Iris pigment epithelial cell (primary cell): ENCODE data around the gene ALDH4A1.
A peak's percentile ranks its signal among the peaks of the same experiment; 100 is the strongest.
"Not testable (repeated sequence)": the region's sequence is repeated elsewhere in the genome, so short reads cannot be mapped to it uniquely, and the experiment has no call there.

Source experiments
- DNase-seq: peaks from one replicate; pipeline ENCODE4 v3.0.0-alpha.2; 2011; ENCODE audit warnings: low read depth

Gene ALDH4A1

DNA sequence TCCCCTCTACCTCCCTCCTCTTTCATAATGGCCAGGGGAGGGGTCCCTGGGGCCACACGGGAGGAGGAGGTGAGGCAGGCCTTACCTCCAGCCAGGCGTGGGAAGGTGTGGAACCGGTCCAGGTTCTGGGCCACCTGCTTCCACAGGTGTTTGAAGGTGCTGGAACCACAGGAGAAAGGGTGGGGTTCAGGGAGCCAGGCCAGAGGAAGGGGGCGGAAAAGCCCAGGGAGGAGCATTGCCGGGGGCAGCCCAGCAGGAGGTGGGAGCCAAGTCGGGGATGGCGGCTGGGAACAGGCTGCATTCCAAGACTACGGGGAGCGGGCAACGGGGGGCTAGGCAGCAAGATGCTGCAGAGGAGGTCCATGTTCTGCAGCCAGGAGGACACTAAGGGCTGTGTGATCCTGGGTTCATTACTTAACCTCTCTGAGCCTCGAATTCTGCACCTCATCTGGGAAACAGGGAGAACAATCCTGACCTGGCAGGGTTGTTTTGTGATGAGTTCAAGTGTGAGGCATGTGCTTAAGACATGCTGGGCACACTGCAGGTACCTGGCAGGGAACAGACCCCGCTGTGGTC is 23.1 kb downstream of the ALDH4A1 start:
- DNase-seq, result no peak

DNA sequence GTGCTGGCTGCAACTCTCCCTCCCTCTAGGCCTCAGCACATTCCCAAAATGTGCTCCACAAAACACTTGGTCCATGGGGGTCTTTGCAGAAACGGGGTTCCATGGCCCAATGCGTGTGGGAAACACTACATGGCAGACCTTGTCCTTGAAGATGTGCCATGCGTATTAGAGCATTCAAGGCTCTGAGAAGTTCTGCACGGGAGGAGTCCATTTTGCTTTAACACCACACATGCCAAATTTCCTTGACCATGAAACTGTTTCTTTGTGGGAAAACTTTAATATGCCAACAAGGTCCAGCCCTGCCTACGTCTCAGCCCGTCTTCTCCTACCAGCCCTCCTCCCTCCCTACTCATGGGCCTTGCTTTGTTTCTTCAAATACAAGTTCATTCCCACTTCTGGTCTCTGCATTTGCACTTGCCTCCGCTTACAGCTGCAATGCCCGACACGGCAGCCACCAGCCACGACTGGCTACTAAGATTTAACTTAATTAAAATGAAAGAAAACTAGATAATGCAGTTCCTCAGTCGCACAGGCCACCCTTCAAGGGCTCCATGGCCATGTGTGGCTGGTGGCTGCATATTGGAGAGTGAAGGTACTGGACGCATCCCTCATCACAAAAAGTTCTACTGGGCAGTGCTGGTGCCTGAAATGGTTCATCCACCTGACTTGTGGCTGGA is 23.7 kb downstream of the ALDH4A1 start:
- DNase-seq, result no peak

DNA sequence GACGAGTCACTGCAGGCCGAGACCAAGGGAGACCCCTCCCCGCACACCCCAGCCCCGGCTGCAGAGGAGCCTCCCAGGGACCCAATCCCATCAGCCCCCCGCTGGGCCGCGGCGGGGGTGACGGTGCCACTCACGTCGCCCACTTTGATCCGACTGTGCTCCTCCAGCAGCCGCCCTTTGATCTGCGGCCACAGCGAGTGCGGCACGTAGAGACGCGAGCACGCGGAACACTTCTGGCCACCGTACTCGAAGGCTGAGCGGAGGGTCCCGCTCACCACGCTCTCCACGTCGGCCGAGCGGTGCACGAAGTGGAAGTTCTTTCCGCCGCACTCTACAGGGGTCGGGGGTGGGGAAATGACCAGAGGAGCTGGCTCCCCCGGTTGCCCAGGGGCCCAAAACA is 25.1 kb downstream of the ALDH4A1 start:
- DNase-seq, result no peak

DNA sequence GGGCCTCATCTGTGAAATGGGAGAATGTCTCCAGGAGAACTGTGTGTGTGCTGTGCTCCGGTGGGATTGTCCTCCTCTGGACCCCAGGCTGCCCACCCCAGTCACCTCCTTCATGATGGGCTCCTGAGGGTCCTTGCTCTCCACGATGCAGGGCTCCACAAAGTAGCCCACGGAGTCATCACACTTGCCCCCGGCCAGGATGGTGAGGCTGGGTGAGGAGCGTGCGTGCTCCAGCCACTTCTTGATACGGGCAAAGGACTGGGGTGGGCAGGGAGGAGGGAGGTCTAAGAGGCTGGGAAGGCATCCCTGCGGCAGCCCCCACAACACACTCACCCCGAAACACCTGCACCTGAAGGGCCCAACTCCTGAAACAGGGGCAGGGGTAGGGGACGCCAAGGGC is 26.1 kb downstream of the ALDH4A1 start:
- DNase-seq, result no peak

DNA sequence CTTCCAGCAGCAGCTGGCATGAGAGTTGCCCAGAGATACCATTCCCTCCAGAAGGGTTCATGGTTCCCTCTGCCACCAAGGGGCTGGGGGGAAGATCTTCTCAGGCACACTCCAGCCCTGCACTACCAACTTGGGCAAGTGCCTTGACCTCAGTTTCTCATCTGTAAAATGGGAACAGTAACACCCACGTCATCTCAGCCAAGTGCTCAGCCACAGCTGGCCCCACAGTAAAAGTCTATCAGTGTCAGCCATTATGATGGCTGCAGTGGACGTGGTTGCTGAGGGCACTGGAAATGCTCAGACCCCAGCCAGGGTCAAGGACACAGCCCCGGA is 26.6 kb downstream of the ALDH4A1 start:
- DNase-seq, result no peak

- peak; percentile 85 for DNase-seq
Observed at GRCh38 chr1:18875107-18875795, 27.1 kb downstream of the ALDH4A1 start.

DNA sequence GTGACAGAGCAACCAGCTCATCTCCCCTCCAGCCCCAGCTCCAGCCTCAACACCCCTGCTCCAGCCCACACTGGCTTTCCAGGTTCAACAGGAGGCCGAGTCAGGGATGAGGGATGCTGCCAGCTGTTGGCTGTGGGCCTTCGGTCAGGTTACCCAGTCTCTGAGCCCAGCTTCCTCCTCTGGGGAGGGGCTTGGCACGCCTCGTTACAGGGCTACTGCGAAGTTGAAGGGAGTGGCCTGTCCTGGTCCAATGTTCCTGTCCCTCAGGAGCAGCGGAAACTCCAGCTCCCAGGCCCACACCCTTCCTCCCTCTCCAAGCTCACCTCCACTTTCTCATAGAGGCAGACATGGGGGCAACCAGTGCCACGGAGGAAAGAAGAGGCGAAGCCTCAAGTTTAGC is 27.8 kb downstream of the ALDH4A1 start:
- DNase-seq, result no peak

DNA sequence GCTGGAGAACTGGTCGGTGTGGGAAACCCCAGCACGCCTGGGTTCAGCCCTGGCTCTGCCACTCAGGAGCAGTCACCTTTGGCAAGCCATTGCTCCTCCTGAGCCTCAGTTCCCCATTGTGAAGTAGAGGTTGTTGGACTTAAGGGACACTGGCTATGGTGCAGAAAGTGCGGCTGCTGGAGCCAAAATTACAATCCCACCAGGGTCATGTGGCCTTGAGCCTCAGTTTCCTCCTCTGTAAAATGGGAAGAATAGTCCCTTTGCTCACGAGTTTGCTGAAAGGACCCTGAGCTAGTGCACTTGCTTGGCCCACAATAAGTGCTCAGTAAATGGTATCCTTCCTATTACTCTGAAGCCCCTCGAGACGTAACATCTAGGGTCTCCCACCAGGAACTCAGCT is 28.3 kb downstream of the ALDH4A1 start:
- no peak for DNase-seq

- DNase-seq, result no peak
Observed at GRCh38 chr1:18872071-18872611, 30.2 kb downstream of the ALDH4A1 start.

- DNase-seq, result no peak
Observed at GRCh38 chr1:18871401-18872070, 30.8 kb downstream of the ALDH4A1 start.

DNA sequence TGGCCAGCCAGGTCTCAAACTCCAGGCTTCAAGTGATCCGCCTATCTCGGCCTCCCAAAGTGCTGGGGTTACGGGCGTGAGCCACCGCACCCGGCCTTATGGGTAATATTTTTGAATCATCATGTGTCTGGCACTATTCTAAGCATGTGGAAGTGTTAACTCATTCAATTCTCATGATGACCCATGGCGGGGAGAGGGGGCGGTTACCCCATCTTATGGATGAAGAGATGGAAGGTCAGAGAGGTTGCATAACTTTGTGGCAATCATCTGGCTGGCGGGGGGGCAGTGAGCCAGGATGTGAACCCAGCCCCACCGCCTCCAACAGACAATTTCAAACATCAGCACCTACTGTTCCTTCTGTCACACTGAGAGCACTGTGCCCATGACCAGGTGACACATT is 31.4 kb downstream of the ALDH4A1 start:
- DNase-seq, result no peak

GRCh38 chr1:18870595-18870865 is 31.8 kb downstream of the ALDH4A1 start:
- not testable (repeated sequence) for DNase-seq

- DNase-seq, result no peak
Observed at GRCh38 chr1:18869847-18870594, 32.3 kb downstream of the ALDH4A1 start.

DNA sequence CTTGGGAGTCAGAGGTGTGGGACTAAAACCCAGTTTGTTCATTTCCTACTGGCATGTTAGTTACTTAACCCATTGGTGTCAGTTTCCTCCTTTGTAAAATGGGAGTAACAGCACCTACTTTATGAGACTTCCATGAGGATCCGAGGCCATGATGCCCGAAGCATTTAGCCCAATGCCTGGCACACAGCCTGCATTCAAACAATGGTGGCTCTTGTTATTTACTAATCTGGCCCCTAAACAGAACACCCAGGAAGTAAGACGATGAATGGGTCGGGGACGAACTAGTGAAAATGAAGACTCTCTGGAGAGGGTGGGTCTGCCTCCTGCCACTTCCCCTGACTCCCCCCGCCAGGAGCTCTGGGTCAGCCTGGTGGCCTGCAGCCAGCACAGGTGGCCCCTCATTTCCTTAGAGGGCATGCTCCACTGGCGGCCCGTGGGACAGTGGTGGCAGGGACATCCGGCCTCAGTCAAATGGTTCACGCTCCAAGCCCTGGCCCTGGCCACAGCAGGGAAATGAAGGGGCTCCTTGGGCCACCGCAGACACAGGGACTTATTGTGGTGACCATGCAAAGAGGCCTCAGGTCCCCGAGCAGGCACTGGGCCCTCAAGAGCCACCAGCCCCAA is 33.4 kb downstream of the ALDH4A1 start:
- DNase-seq, result no peak

- DNase-seq, result no peak
Observed at GRCh38 chr1:18868354-18868753, 34.0 kb downstream of the ALDH4A1 start.

- DNase-seq, result no peak
Observed at GRCh38 chr1:18866846-18867245, 35.5 kb downstream of the ALDH4A1 start.

GRCh38 chr1:18866314-18866713 is 36.0 kb downstream of the ALDH4A1 start:
- no peak for DNase-seq

GRCh38 chr1:18865176-18865575 is 37.2 kb downstream of the ALDH4A1 start:
- no peak for DNase-seq

DNA sequence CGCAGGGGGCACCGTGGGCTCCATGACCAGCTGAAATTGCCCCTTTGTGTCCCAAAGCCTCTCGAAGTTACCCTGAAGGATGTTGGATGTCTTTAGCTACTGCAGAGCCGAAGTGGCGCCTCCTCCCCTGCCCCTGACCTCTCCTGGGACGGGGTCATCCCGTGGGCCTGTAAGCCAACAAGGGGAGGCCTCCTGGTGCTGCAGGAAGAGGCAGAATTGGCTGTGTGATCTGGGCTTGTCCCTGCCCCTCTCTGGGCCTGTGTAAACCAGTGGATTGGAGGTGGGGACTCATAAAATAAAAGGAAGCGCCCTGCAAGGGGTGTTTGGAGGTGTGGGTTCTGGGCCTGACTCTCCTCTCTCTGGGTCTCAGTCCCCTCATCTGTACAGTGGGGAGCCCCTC is 40.8 kb downstream of the ALDH4A1 start:
- DNase-seq, result no peak

- DNase-seq, result no peak
Observed at GRCh38 chr1:18861082-18861481, 41.3 kb downstream of the ALDH4A1 start.

DNA sequence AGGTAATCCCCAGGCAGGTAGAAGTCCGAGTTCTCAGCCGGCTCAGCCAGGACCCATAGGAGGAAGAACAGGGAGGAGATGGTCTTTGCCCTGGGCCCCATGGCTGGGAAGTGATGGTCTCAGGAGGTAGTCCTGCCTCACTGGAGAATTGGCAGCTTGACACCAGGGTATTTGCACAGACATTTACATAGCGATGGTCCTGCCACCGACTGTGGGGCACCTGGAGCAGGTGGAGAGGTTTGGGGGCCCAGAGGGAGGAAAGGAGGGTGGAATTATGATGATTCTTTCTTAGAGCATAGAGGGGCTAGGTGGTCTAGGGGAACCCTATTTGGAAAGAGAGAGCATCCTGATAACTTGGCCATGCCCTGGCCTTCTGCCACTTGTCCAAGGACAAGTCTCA is 42.8 kb downstream of the ALDH4A1 start, which contains the start of gene TAS1R2:
TSS of gene TAS1R2 (minus strand) at position 101 of the 400 bp plus-strand sequence. CDS start at position 101, 0 bp downstream.
- DNase-seq, result no peak
